HTERT RPE-1 (cell line): ENCODE results near the gene LEFTY2.
"Not testable (repeated sequence)": the region's sequence is repeated elsewhere in the genome, so short reads cannot be mapped to it uniquely, and the experiment has no call there.

ENCODE experiments used
- in situ Hi-C: fragments of 300-500 bp; cut with MboI; formaldehyde crosslinking; loops from 4 replicates; pipeline ENCODE4 v1.14.3; 2020; ENCODE audit warnings: low sequenced_read_pairs

Gene LEFTY2

GRCh38 chr1:225941187-225941941, at the start of gene LEFTY2:
Gene LEFTY2 (minus strand): TSS chr1:225941220. CDS start chr1:225941140, 80 bp downstream.
- in situ Hi-C loops: no loop called here

- in situ Hi-C loops: no loop called here
Observed at GRCh38 chr1:225987491-225988316, 46.7 kb upstream of the LEFTY2 start.

- in situ Hi-C loops: no loop called here
Observed at GRCh38 chr1:225981714-225982113, 40.7 kb upstream of the LEFTY2 start.

- in situ Hi-C loops: no loop called here
Observed at GRCh38 chr1:225980005-225980836, 39.2 kb upstream of the LEFTY2 start.

GRCh38 chr1:225979421-225979820, 38.4 kb upstream of the LEFTY2 start:
- in situ Hi-C loops: no loop called here

GRCh38 chr1:225977937-225978748, 37.1 kb upstream of the LEFTY2 start:
- in situ Hi-C loops: no loop called here

GRCh38 chr1:225975146-225975545, 34.1 kb upstream of the LEFTY2 start:
- in situ Hi-C loops: not testable (repeated sequence)

- in situ Hi-C loops: no loop called here
Observed at GRCh38 chr1:225974454-225974853, 33.4 kb upstream of the LEFTY2 start.

GRCh38 chr1:225973158-225973557, 32.1 kb upstream of the LEFTY2 start:
- in situ Hi-C loops: no loop called here

- in situ Hi-C loops: no loop called here
Observed at GRCh38 chr1:225972344-225973152, 31.5 kb upstream of the LEFTY2 start.

GRCh38 chr1:225970592-225971157, 29.7 kb upstream of the LEFTY2 start:
- in situ Hi-C loops: not testable (repeated sequence)

- in situ Hi-C loops: not testable (repeated sequence)
Observed at GRCh38 chr1:225969751-225970150, 28.7 kb upstream of the LEFTY2 start.

- in situ Hi-C loops: no loop called here
Observed at GRCh38 chr1:225965231-225965630, 24.2 kb upstream of the LEFTY2 start.

GRCh38 chr1:225963735-225964530, 22.9 kb upstream of the LEFTY2 start:
- in situ Hi-C loops: no loop called here

GRCh38 chr1:225962440-225962975, 21.5 kb upstream of the LEFTY2 start:
- in situ Hi-C loops: no loop called here

- in situ Hi-C loops: no loop called here
Observed at GRCh38 chr1:225961659-225962439, 20.8 kb upstream of the LEFTY2 start.

- in situ Hi-C loops: no loop called here
Observed at GRCh38 chr1:225958041-225958440, 17.0 kb upstream of the LEFTY2 start.
